ENCODE measurements around the gene SNX2. TPM values are rescaled to one million over a fixed set of nuclear protein-coding genes. Genes with fewer than 3 reads are reported as not detected.
"Not testable (repeated sequence)": the region's sequence is repeated elsewhere in the genome, so short reads cannot be mapped to it uniquely, and the experiment has no call there.

SNX2 gene
- polyA plus RNA-seq, 5 donors, result 89.0 to 125 (median 111) TPM

GRCh38 chr5:122836947-122837346, 62.1 kb downstream of the SNX2 start:
- no peak for DNase-seq

DNA sequence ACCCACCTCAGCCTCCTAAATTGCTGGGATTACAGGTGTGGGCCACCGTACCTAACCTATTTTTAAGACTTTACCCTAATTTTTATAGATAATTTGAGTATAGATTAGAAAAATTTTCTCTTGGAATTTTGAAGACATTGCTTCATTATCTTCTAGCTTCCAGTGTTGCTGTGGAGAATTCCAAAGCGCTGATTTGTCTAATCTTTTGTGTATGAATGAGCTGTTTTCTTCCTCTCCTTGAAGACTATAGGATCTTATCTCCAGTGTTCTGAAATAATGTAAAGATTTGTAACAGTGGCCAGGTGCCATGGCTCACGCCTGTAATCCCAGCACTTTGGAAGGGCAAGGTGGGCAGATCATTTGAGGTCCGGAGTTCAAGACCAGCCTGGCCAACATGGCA, 64.9 kb downstream of the SNX2 start:
- DNase-seq, result no peak

DNA sequence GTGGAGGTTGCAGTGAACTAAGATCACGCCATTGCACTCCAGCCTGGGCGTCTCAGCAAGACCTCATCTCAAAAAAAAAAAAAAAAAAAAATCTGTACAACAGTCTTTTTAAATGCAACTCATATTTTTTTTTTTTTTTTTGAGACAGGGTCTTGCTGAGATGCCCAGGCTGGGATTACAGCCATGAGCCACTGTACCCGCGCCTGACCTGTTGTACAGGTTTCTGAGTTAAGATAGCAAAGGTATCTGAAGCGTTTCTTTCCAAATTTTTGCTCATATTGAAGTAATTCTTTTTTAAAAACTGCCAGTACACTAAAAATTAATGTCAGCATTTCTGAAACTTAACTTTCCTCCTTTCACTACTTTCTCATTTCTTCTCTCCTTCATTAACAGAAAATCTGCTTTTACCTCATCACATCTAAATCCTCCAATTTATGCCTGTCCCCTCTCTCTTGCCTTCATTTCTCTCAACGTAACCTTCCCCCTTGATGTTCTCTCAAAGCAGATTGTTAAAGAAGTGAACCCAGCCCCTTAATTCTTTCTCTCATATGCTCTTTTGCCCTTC, 67.2 kb downstream of the SNX2 start:
- DNase-seq, result no peak

DNA sequence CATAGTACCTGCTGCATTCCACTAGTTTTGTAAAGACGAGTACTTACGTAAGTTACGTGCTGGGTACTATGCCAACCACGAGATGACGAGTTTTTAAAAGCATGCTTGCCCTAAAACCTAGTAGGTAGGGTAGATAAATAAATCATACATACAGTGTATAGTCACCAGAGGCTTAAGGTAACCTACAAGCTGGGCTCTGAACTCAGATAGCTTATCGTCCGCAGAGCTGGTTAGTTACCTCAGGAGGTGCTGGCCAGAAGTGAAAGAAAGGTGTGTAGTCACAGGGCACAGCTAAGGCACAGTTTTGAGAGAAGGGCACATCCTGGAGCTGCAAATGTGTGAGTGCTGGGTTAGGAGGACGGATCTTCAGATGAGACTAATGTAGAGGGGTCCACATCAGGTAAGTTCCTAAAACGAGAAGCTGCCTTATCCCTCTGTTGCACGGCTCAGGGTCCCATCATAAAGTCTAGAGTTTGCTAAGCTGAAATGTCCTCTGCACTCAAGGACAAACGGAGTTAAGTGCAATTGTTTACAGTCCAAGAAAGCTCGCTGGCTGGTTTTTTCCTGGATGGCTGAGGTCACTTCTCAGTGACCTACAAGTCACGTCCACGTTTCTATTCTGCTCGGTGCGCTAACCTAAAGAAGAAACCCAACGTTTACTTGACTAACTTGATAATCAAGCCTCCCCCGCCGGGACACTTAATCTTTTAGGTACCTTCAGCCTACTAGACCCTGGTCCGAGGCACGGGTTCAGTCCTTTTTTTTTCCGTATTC, 69.4 kb downstream of the SNX2 start:
- DNase-seq, result peak in 1 of 2 donors; percentile 28

GRCh38 chr5:122844910-122845228, 70.0 kb downstream of the SNX2 start:
- no peak for DNase-seq

- DNase-seq, result peak; percentile 78 to 81
These were observed 70.6 kb downstream of the SNX2 start, which contains the start of gene SNX24 for GRCh38 chr5:122845229-122846050. SNX24 (plus strand) TSS chr5:122845613; CDS start chr5:122845634, 21 bp downstream.

- no peak for DNase-seq
These were observed 71.2 kb downstream of the SNX2 start for GRCh38 chr5:122846051-122846550.

- DNase-seq, result no peak
These were observed 72.8 kb downstream of the SNX2 start for GRCh38 chr5:122847687-122848081.

DNA sequence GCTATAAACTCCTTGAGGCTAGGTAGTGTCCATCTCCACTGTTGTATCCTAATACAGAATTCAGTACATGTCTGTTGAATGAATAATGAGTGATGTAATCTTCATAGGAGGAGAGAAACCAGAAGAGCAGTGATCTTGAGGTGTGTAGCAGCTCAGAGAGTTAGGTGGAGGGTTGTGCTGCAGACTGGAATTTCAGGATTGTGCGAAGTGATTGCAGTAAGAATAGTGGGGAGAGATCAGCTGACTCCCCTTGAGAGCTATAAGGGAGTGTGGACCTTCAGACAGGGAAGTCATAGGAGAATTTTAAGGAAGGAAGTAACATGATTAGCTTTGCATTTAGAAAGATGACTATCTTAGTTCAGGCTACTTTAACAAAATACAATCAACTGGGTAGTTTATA, 74.9 kb downstream of the SNX2 start:
- peak in 1 of 2 donors; percentile 11 for DNase-seq

DNA sequence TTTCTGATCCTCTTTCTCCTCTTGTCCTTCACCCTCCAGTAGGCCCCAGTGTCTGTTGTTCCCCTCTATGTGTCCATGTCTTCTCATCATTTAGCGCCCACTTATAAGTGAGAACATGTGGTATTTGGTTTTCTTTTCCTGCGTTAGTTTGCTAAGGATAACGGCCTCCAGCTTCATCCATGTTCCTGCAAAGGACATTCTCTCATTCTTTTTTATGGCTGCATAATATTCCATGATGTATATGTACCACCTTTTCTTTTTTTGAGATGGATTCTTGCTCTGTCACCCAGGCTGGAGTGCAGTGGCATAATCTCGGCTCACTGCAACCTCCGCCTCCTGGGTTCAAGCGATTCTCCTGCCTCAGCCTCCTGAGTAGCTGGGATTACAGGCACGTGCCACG, 82.7 kb downstream of the SNX2 start:
- not testable (repeated sequence) for DNase-seq

DNA sequence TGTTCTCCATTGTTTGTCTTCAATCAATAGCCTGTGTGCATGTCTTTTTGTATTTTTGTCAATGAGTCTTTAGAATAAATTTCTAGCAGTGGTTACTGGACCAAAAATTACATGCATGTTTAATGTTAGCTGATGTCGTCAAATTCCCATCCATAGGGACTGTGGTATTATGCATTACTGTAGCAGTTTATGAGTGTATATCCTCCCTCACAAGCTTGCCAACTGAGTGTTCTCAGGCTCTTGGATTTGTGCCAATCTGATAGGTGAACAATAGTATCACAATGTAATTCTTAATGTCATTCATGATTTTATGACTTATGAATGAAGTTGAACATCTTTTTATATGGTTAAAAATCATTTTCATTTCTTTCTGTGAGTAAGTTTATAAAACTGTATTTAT, 83.6 kb downstream of the SNX2 start:
- DNase-seq, result no peak

DNA sequence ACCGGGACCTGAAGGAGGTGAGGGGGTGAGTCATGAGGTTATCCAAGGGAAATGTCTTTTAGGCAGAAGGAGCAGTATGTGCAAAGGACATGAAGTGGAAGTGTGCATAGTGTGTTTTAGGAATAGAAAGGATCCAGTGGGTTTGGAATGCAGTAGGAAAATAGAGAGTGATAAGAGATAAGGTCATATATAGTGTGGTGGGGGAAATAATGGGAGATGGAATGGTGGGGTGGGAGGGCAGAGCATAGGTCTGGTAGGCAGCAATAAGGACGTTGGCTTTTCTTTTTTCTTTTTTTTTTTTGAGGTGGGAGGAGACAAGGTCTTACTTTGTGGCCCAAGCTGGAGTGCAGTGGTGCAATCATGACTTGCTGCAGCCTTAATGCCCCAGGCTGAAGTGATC, 88.4 kb downstream of the SNX2 start:
- DNase-seq, result no peak

DNA sequence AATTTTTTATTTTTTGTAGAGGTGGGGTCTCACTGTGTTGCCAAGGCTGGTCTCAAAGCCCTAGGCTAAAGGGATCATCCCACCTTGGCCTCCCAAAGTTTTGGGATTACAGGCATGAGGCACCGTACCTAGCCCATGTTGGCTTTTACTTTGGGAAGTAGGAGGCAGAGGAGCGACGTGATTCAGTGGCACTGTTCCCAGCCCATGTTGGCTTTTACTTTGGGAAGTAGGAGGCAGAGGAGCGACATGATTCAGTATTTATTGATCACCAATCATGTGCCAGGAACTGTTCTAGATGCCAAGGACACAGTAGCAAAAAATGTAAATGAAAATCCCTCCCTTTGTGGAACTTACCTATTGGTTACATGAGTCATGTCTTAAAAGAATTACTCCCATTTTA, 88.8 kb downstream of the SNX2 start:
- DNase-seq, result no peak

DNA sequence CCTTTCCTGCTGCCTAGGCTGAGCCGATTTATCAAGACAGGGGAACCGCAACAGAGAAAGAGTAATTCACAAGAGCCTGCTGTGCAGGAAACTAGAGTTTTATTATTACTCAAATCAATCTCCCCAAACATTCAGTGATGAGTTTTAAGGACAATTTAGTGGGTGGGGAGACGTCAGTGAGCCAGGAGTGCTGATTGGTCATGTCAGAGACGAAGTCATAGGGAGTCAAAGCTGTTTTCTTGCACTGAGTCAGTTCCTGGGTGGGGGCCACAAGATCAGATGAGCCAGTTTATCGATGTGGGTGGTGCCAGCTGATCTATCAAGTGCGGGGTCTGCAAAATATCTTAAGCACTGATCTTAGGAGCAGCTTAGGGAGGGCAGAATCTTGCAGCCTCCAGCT, 89.5 kb downstream of the SNX2 start:
- DNase-seq, result no peak

DNA sequence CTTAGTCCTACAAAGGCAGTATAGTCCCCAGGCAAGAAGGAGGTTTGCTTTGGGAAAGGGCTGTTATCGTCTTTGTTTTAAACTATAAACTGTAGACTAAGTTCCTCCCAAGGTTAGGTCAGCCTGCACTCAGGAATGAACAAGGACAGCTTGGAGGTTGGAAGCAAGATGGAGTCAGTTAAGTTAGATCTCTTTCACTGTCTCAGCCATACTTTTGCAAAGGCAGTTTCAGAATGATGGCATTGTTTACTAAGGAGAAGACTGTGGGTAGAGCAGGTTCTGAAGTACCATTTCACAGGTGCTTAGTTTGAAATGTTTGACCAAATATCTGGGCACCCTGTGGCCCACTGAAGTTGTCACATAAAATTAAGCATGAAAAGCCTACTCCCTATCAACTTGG, 90.0 kb downstream of the SNX2 start:
- no peak for DNase-seq

- no peak for DNase-seq
These were observed 95.5 kb downstream of the SNX2 start for GRCh38 chr5:122870219-122870856.

GRCh38 chr5:122871661-122872060, 96.8 kb downstream of the SNX2 start:
- no peak for DNase-seq

GRCh38 chr5:122874179-122874875, 99.4 kb downstream of the SNX2 start:
- DNase-seq, result no peak

DNA sequence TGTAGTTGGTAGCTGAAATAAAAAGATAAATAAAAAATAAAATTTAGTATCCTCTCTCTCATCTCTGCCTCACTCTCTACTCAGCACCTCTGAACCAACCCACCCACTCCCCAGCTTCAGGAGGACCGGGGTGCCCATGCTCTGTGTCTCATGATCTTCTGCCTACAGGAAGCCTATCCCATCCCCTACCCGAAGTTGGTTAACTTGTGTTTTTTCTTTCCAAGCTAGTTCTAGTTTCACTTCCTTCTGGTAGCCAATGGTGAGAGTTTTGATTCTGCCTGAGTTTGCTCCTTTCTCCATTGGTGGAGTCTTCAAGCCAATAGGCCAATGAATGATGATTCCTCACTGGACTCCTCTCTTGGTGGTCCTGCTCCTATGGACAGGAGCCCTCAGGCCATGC, 102.6 kb downstream of the SNX2 start:
- DNase-seq, result no peak

DNA sequence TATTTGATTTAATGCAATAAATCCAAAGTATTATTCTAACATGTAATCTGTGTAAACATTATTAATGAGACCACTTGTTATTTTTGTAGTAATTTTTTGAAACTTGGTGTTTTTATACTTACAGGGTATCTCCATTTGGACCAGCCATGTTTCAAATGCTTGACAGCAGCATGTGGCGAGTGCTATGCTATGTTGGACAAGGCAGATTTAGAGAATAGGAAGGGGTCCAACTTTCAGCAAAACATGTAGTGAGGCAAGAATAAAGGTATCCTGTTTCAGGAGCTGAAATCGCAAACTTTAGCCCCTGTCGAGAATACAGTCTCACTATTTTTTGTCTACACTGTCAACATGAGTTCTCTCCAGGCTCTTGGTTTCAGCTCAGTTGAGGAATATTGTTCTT, 104.2 kb downstream of the SNX2 start:
- no peak for DNase-seq
